MM.1S (cell line): Measurements from ENCODE around the gene MEGF6.

Experiments
- EZH2 ChIP-seq: fragments of 300-600 bp; sonication (generic); optimal IDR thresholded peaks from 2 replicates; pipeline ENCODE3; 2017; ENCODE audit warnings: low read depth, mild to moderate bottlenecking, antibody characterized with exemption, low read length, mixed read lengths
- EZH2phosphoT487 ChIP-seq: fragments of 300-600 bp; sonication (generic); IDR thresholded peaks from 2 replicates; pipeline ENCODE4 v1.6.1; 2018; ENCODE audit warnings: antibody characterized with exemption, low read length
- TF ChIP-seq, protein P1 (sequence below): fragments of 300-600 bp; sonication (generic); IDR thresholded peaks from 2 replicates; pipeline ENCODE4 v1.5.1; 2016; ENCODE audit warnings: antibody characterized with exemption, low read length, mixed read lengths

DNA sequence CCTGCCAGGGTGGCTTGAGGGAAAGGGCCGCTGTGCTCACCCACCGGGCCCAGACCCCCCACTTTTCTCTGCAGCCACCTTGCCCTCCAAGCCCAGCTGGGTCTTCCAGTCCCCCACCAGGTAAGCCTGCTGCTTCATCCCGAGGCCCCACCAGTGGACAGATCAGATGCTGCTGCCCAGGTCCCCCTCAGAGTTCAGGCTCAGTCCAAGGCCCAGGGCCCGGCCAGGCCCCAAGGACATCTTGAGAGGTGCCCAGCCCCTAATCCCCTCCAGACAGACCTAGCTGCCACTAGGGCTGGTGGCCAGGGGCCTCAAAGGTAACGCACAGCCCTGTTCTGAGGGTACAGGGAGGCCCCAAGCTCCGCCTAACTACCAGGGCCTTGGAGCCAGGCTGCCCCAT lies 58.6 kb downstream of the MEGF6 start:
- TF ChIP-seq, protein P1, sequence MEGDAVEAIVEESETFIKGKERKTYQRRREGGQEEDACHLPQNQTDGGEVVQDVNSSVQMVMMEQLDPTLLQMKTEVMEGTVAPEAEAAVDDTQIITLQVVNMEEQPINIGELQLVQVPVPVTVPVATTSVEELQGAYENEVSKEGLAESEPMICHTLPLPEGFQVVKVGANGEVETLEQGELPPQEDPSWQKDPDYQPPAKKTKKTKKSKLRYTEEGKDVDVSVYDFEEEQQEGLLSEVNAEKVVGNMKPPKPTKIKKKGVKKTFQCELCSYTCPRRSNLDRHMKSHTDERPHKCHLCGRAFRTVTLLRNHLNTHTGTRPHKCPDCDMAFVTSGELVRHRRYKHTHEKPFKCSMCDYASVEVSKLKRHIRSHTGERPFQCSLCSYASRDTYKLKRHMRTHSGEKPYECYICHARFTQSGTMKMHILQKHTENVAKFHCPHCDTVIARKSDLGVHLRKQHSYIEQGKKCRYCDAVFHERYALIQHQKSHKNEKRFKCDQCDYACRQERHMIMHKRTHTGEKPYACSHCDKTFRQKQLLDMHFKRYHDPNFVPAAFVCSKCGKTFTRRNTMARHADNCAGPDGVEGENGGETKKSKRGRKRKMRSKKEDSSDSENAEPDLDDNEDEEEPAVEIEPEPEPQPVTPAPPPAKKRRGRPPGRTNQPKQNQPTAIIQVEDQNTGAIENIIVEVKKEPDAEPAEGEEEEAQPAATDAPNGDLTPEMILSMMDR, result no peak
- TF ChIP-seq EZH2 (no peak), EZH2phosphoT487 (no peak)
